WTC11 (cell line): Measurements from ENCODE around the gene RNASE4. TPM values are rescaled to one million over a fixed set of nuclear protein-coding genes. Genes with fewer than 3 reads are reported as not detected.

ENCODE experiments used
- ATAC-seq: fragments of 200-7000 bp; cut with Tn5 transposase; 2 replicates; pipeline ENCODE4 v1.10.0; 2021; ENCODE audit warnings: mild to moderate bottlenecking, moderate library complexity
- CTCF ChIA-PET: fragments of 300-600 bp; sonication (Branson Sonifier 250); formaldehyde crosslinking; loops from one replicate; lab custom pipeline; 2021; ENCODE audit warnings: antibody characterized with exemption; lab: Charles Lee
- POLR2A ChIA-PET: fragments of 350-600 bp; sonication (Branson Sonifier 250); formaldehyde crosslinking; loops from one replicate; lab custom pipeline; 2021; ENCODE audit warnings: antibody characterized with exemption; lab: Charles Lee
- DNase-seq: peaks from one replicate; pipeline ENCODE4 v3.0.0; 2021; ENCODE audit warnings: low spot score
- H3K27ac Mint-ChIP-seq: 2 replicates; pipeline ENCODE4 v1.8.0; 2021; ENCODE audit warnings: mixed read lengths
- H3K27me3 Mint-ChIP-seq: 2 replicates; pipeline ENCODE4 v1.8.0; 2021; ENCODE audit warnings: low read depth, mild to moderate bottlenecking, moderate library complexity, mixed read lengths
- H3K36me3 Mint-ChIP-seq: 2 replicates; pipeline ENCODE4 v1.8.0; 2021; ENCODE audit warnings: mixed read lengths
- H3K4me1 Mint-ChIP-seq: 2 replicates; pipeline ENCODE4 v1.8.0; 2022; ENCODE audit warnings: mixed read lengths
- H3K4me3 Mint-ChIP-seq: 2 replicates; pipeline ENCODE4 v1.8.0; 2021; ENCODE audit warnings: mild to moderate bottlenecking, moderate library complexity, mixed read lengths
- H3K9me3 Mint-ChIP-seq: 2 replicates; pipeline ENCODE4 v1.8.0; 2021; ENCODE audit warnings: mixed read lengths
- ARID4B ChIP-seq: sonication (generic); formaldehyde crosslinking; IDR thresholded peaks from 2 replicates; pipeline ENCODE4 v1.8.0; 2023; ENCODE audit warnings: missing genetic modification reagents, mild to moderate bottlenecking, borderline replicate concordance
- CREB1 ChIP-seq: sonication (generic); formaldehyde crosslinking; IDR thresholded peaks from 2 replicates; pipeline ENCODE4 v1.8.0; 2023; ENCODE audit warnings: mild to moderate bottlenecking, missing genetic modification reagents
- CTCF ChIP-seq: fragments of 200-600 bp; IDR thresholded peaks from 2 replicates; pipeline ENCODE4 v1.8.0; 2022; ENCODE audit warnings: antibody characterized with exemption
- ERG ChIP-seq: fragments of 250-450 bp; sonication (Bioruptor Pico); IDR thresholded peaks from 2 replicates; pipeline ENCODE4 v1.8.0; 2021; ENCODE audit warnings: mild to moderate bottlenecking
- ETV6 ChIP-seq: sonication (generic); formaldehyde crosslinking; IDR thresholded peaks from 2 replicates; pipeline ENCODE4 v1.8.1; 2022; ENCODE audit warnings: mild to moderate bottlenecking, missing genetic modification reagents
- FOXK1 ChIP-seq: sonication (generic); formaldehyde crosslinking; IDR thresholded peaks from 2 replicates; pipeline ENCODE4 v1.8.0; 2022; ENCODE audit warnings: mild to moderate bottlenecking, moderate library complexity, missing genetic modification reagents
- GABPB1 ChIP-seq: sonication (generic); formaldehyde crosslinking; IDR thresholded peaks from 2 replicates; pipeline ENCODE4 v1.8.1; 2023; ENCODE audit warnings: mild to moderate bottlenecking, missing genetic modification reagents
- GRHL2 ChIP-seq: fragments of 250-450 bp; sonication (Bioruptor Pico); IDR thresholded peaks from 2 replicates; pipeline ENCODE4 v1.8.0; 2022; ENCODE audit warnings: mild to moderate bottlenecking, moderate library complexity; ENCODE audit not compliant: insufficient replicate concordance, severe bottlenecking
- HMGXB4 ChIP-seq: sonication (generic); formaldehyde crosslinking; IDR thresholded peaks from 2 replicates; pipeline ENCODE4 v1.8.1; 2023; ENCODE audit warnings: mild to moderate bottlenecking, moderate library complexity, missing genetic modification reagents
- IRF1 ChIP-seq: sonication (generic); formaldehyde crosslinking; IDR thresholded peaks from 2 replicates; pipeline ENCODE4 v1.8.0; 2023; ENCODE audit warnings: missing genetic modification reagents
- MLX ChIP-seq: sonication (generic); formaldehyde crosslinking; IDR thresholded peaks from 2 replicates; pipeline ENCODE4 v1.8.1; 2023; ENCODE audit warnings: mild to moderate bottlenecking, missing genetic modification reagents, moderate library complexity
- NFE2L1 ChIP-seq: sonication (generic); formaldehyde crosslinking; IDR thresholded peaks from 2 replicates; pipeline ENCODE4 v1.8.1; 2023; ENCODE audit warnings: missing genetic modification reagents
- TCF7 ChIP-seq: sonication (generic); formaldehyde crosslinking; IDR thresholded peaks from 2 replicates; pipeline ENCODE4 v1.8.0; 2022; ENCODE audit warnings: mild to moderate bottlenecking, low read depth, missing genetic modification reagents, moderate library complexity
- TP53 ChIP-seq: sonication (generic); formaldehyde crosslinking; IDR thresholded peaks from 2 replicates; pipeline ENCODE4 v1.8.1; 2023; ENCODE audit warnings: mild to moderate bottlenecking, missing genetic modification reagents
- ZNF416 ChIP-seq: fragments of 250-450 bp; sonication (Bioruptor Pico); IDR thresholded peaks from 2 replicates; pipeline ENCODE4 v1.9.0; 2021; ENCODE audit warnings: mild to moderate bottlenecking, inconsistent platforms
- total RNA-seq: library from RNA; stranded (reverse); gene quantifications from 3 replicates; pipeline ENCODE4 v1.2.3, GENCODE V29; 2021

RNASE4 gene
- total RNA-seq, 1 experiment from 2014 or later = 2.8 TPM

GRCh38 chr14:20656274-20656673, 28.1 kb upstream of the RNASE4 start:
- CTCF ChIA-PET = interaction anchor here (1.6 to 5.9 kb wide), 7 partner anchors 25 to 315 kb away, joined by 3 to 106 read pairs (median 6); partner anchors contain the start of gene RNASE4

GRCh38 chr14:20657216-20658211, 26.8 kb upstream of the RNASE4 start:
- ChIA-PET POLR2A (interaction anchor here (0.9 to 1.6 kb wide), 6 partner anchors 24 to 51 kb away, joined by 3 to 9 read pairs (median 4); partner anchors contain the start of gene RNASE4), CTCF (interaction anchor here (0.6 to 5.9 kb wide), 29 partner anchors 8 to 436 kb away, joined by 3 to 106 read pairs (median 6); partner anchors contain the start of genes PARP2, PIP4P1 and RNASE4)
- Mint-ChIP-seq H3K27ac (no peak overlapping the region), H3K4me3 (peak overlapping the region; percentile 77), H3K9me3 (no peaks in the 10 kb centered on the region), H3K27me3 (peaks cover 63% of the 10 kb centered on the region), H3K36me3 (no peaks in the 10 kb centered on the region), H3K4me1 (peaks cover 36% of the 10 kb centered on the region)
- ATAC-seq = peak; percentile 79
- peak; percentile 90 for DNase-seq
- TF ChIP-seq MLX (CRISPR knock-in tag) (no peak), CTCF (0 out of 2 replicates have a peak, but pooled peaks have one; percentile 14), ERG (CRISPR knock-in tag) (no peak), ZNF416 (CRISPR knock-in tag) (no peak), GRHL2 (CRISPR knock-in tag) (no peak), HMGXB4 (CRISPR knock-in tag) (peak; percentile 80; the same call in 1 of the 2 replicates), ETV6 (0 out of 2 replicates have a peak, but pooled peaks have one; percentile 28)

More at GRCh38 chr14:20656274-20656673, 28.1 kb upstream of the RNASE4 start:
- Mint-ChIP-seq H3K9me3 (no peaks in the 10 kb centered on the region), H3K36me3 (no peaks in the 10 kb centered on the region), H3K27me3 (peaks cover 59% of the 10 kb centered on the region), H3K27ac (no peak overlapping the region), H3K4me1 (peaks cover 38% of the 10 kb centered on the region), H3K4me3 (no peak overlapping the region)
- ATAC-seq (no peak), DNase-seq (no peak)
- POLR2A ChIA-PET = interaction anchor here (1.1 kb wide), 1 partner anchor 27 kb away, joined by 7 read pairs; no protein-coding TSS in a partner anchor
- TF ChIP-seq ARID4B (CRISPR knock-in tag) (no peak), GABPB1 (CRISPR knock-in tag) (no peak), TCF7 (CRISPR knock-in tag) (no peak), MLX (CRISPR knock-in tag) (no peak), TP53 (CRISPR knock-in tag) (no peak), CREB1 (no peak), IRF1 (no peak), FOXK1 (CRISPR knock-in tag) (no peak), NFE2L1 (CRISPR knock-in tag) (no peak)
